ENCODE measurements around the gene CARM1. TPM values are rescaled to one million over a fixed set of nuclear protein-coding genes. Genes with fewer than 3 reads are reported as not detected.
"Not testable (repeated sequence)": the region's sequence is repeated elsewhere in the genome, so short reads cannot be mapped to it uniquely, and the experiment has no call there.

CARM1 gene
- polyA plus RNA-seq (ENCODE audit: insufficient read length), result 43.5 TPM
- long read RNA-seq, donor 1, transcript CARM1-202 (15 exons, 2,722 nt), result minor isoform, 5 of 11 reads
- long read RNA-seq, donor 1, transcript CARM1-201 (16 exons, 3,330 nt), result major isoform, 6 of 11 reads
- long read RNA-seq, donor 1, partial matches to known transcripts, result 0 of 11 reads
- long read RNA-seq, donor 1, other reads (novel, unspliced or antisense), result 0 of 11 reads
- long read RNA-seq, donor 2, transcript CARM1-202 (15 exons, 2,722 nt), result major isoform, 7 of 21 reads
- long read RNA-seq, donor 2, partial matches to known transcripts, result 6 of 21 reads
- long read RNA-seq, donor 2, other reads (novel, unspliced or antisense), result 5 of 21 reads
- long read RNA-seq, donor 3, partial matches to known transcripts, result 0 of 4 reads
- long read RNA-seq, donor 3, other reads (novel, unspliced or antisense), result 0 of 4 reads
- long read RNA-seq, donor 4, result 0 reads
- long read RNA-seq, donor 5, transcript CARM1-202 (15 exons, 2,722 nt), result major isoform, 8 of 9 reads
- long read RNA-seq, donor 5, partial matches to known transcripts, result 0 of 9 reads
- long read RNA-seq, donor 5, other reads (novel, unspliced or antisense), result 0 of 9 reads
- long read RNA-seq, donor 6, transcript CARM1-202 (15 exons, 2,722 nt), result major isoform, 8 of 19 reads
- long read RNA-seq, donor 6, transcript CARM1-201 (16 exons, 3,330 nt), result minor isoform, 6 of 19 reads
- long read RNA-seq, donor 6, partial matches to known transcripts, result 5 of 19 reads
- long read RNA-seq, donor 6, other reads (novel, unspliced or antisense), result 0 of 19 reads
- long read RNA-seq, donor 7, transcript CARM1-202 (15 exons, 2,722 nt), result major isoform, 11 of 39 reads
- long read RNA-seq, donor 7, partial matches to known transcripts, result 6 of 39 reads
- long read RNA-seq, donor 7, other reads (novel, unspliced or antisense), result 20 of 39 reads
- long read RNA-seq, donor 8, partial matches to known transcripts, result 0 of 3 reads
- long read RNA-seq, donor 8, other reads (novel, unspliced or antisense), result 0 of 3 reads

- peak; percentile 98 for DNase-seq
These were observed at the start of gene CARM1 for GRCh38 chr19:10870955-10871603. Gene CARM1, plus strand, starts transcription at chr19:10871553. Its CDS starts 150 bp downstream, at chr19:10871703.

DNA sequence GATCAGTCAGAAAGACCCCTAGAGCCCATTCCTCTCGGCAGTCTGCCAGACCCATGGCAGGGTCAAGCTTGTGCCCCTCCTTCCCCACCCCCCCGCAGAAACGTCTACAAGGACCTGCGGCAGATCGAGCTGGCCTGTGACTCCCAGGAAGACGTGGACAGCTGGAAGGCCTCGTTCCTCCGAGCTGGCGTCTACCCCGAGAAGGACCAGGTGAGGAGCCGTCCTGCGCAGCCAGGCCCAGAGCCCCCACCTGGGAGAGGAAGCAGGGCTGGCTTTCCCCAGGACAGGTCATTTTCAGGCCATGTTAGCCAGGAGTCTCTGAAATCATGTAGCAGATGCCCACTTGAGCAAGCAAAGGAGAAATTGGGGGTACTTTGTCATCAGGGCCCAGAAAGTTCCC lies 47.7 kb upstream of the CARM1 start:
- DNase-seq, result no peak

DNA sequence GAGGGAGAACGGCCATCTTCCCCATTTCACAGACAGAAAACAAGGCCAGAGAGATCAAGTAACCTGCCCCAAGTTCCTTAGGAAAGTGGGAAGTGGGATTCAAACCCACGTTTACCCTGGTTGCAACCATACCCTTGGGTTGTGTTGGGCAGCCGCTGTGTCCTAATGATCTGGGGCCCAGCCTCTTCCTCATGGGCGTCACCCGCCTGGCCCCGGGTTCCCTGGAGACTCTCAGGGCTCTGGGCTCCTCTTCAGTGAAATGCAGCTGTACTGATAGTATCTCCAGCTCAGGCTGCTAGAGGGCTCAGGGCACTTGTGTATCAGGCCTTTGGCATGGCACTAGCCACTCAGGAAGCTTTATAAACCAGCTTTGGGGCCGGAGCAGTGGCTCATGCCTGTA lies 45.1 kb upstream of the CARM1 start:
- DNase-seq, result no peak

DNA sequence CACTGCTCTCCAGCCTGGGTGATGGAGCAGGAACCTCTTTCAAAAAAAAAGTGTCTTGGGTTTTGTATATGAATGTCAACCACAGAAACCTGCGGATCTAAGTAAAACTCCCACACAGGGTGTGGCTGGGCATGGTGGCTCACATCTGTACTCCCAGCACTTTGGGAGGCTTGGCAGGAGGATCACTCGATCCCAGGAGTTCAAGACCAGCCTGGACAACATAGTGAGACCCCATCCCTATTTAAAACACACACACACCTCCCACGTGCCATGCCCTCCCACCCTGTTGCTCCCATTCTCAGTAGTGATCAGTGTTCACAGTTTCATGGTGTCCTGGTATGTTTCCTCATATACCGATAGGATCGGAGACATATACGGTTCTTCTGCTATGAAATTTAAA lies 44.5 kb upstream of the CARM1 start:
- no peak for DNase-seq

DNA sequence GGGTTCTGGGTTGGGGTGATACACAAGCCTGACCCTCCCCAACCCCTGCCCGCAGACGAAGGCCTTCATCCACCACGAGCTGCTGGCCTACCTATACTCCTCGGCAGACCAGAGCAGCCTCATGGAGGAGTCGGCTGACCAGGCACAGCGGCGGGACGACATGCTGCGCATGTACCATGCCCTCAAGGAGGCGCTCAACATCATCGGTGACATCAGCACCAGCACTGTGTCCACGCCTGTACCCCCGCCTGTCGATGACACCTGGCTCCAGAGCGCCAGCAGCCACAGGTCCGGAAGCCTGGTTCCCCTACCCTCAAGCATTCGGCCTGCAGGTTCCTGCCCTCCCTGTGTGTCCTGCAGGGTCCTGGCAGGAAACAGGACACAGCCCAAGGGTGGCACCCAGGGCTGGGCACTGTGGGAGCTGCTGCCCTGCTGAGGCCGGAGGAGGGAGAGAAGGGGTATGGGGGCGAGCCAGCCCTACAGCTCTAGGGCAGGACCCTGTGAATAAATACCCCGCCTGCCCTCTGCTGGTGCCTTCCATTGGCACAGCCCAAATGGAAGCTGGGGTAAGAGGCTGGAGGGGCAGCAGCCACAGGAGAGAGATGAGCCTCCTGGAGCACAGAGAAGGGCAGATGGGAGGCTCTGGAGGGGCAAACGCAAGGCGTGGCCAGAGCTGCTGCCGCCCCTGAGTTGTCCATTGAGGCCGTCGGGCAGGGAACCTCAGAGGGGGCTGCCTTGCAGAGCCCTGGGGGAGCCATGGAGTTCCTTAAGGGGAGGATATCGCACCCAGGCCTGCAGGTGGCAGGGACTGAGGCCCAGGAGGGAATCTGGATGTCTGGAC lies 42.2 kb upstream of the CARM1 start:
- DNase-seq, result no peak

- no peak for DNase-seq
These were observed 41.4 kb upstream of the CARM1 start for GRCh38 chr19:10829967-10830366.

GRCh38 chr19:10830370-10830769 lies 41.0 kb upstream of the CARM1 start:
- no peak for DNase-seq

GRCh38 chr19:10830931-10831779 lies 40.2 kb upstream of the CARM1 start:
- no peak for DNase-seq

DNA sequence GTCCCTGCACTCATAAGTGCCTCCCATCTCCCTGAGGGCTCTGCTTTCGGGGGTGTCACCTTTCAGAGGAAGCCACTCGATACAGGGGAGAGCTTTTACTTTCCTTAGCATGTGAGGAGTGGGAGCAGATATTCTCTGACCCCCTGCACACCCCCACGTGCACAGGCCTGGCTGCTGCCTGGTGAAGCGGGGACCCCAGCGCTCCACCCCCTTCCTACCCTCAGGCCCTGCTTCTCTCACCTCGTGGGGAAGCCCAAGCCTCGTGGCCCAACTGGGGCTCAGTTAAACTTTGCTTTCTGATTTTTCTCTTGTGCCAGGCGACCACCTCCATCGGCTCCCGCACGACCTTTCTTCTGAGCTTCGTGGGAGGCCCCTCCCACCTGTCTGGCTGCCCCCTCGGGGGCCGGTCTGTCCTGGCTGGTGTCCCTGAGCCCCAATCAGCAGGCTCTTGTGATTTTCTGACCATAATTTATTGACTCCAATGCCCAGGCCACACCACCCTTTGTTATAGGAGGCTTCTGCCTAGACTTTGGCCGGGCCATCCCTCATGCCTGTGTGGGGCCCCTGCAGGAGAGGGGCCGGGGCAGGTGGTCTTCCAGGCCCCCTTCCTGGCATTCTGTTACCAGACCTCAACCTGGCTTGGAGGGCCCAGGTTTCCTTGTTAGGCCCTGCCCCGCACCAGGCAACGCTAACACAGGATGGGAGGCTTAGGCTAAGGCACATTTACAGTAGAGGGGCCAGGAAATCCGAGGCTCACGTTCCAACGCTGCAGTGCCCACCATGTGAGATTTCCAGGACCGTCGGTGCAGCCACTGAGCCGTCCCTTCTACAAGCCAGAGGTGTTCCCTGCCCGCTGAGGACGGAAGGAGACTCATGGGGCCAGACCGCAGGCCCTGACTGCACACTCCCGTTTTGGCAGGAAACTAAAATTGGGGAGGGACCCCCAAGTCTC lies 39.1 kb upstream of the CARM1 start:
- DNase-seq, result no peak

- DNase-seq, result no peak
These were observed 38.4 kb upstream of the CARM1 start for GRCh38 chr19:10832939-10833296.

DNA sequence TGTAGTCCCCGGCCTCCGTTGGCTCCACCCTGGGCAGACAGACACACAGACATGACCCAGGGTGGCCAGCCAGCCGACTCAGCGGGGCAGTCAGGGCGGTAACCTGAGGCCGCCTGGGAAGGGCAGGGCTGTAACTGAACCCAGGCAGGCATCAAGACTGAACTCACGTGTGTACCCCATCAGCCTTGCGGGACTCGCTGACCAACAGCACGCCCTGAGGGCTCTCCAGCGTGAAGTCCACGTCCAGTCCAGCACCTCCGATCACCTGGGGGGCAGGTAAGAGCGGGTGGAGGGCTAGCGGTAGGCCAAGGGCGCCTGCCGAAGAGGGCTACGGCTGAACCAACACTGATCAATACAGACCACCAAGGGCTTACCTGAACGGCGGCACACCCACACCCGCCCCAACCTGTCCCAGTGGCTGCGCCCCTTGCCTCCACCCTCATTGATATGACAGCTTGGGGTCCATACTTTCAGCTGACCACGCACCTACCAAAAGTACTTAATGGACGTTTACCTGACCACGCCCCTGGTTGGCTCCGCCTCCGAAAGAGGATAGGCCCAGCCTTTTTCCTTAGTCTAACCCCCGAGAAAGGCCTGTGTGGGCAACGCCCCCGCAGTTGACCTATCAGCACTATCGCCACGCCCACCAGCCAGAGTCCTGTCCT lies 36.1 kb upstream of the CARM1 start:
- DNase-seq, result no peak

DNA sequence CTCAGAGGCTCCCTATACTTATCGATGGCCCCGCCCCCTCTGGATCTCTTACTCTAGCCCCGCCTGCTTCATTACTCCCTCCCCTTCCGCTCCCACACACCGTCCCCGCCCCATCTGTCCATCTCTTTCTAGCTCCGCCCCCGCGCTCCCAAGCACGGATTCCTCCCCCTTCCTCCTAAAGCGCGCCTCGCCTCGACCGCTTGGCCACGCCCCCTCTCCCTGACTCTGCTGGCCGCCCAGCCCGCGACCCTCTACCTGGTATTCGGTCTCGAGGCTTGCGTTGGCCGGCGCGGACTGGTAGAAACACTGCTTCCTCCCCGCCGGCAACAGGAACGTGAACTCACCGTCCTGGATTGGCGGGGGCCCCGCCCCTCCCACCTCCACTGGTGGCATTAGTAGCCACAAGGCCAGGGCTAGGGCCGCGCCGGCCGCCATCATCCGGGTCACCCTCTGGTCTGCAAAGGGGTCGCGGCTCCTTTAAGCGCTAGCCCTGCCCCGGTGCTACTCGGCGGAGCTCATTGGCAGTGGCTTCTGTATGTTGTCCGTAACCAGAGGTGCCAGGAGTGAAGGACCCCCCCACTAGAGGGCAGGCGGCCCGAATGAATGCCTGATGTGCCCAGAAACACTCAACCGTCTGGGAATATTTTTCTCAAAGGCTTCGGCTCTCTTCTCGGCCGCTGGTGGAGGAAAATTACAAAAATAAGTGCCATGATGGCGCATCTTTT lies 35.4 kb upstream of the CARM1 start, which contains the start of gene TMED1:
TSS of gene TMED1 (minus strand) at position 459 of the 725 bp plus-strand sequence. CDS start at position 438, 21 bp downstream.
- peak; percentile 99 for DNase-seq

DNA sequence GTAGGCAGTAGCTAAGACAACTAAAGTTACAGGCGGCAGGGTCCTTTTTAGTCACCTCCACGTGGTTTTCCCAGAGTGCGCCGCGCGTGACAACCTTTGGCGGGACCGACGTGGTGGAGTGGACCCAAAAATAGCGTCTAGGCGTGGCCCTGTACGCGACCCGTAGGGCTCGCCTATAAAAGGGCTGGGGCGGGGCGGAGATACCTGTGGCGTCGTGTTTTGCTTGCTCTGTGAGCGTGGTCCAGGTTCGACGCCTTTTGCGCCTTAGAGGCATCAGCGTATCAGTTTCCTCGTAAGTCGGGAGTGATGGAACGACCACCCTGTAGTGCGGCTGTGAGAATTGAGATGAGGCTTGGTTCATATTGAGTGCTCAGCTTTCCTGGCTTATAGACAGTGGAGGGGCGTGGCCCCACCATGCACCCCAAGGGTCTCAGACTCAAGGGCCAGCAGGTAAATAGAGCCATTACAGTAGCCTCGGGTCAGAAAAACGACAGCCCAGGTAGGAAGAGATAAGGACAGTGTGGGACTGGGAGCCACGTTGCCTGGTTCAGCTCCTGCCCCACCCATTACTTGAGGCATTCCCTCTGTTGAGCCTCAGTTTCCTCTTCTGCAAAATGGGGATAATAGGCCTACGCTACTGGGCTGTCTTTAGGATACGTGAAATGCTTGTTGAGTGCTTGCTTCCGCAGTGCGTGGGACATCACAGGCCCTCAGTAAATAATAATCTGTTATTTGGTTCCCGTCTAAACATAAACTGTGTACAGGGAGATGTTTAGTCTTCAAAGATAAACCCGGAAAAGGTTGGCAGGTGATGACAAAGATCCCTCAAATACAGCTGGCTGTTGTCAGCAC lies 34.6 kb upstream of the CARM1 start:
- DNase-seq, result no peak

DNA sequence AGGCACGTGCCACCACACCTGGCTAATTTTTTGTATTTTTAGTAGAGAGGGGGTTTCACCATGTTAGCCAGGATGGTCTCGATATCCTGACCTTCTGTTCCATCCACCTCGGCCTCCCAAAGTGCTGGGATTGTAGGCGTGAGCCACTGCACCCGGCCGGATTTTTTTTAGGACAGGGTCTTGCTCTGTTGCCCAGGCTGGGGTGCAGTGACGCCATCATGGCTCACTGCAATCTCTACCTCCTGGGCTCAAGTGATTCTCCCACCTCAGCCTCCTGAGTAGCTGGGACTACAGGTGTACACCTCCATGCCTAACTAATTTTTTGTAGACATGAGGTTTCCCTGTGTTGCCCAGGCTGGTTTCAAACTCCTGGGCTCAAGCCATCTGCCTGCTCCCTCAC lies 33.7 kb upstream of the CARM1 start:
- not testable (repeated sequence) for DNase-seq

GRCh38 chr19:10838377-10838776 lies 33.0 kb upstream of the CARM1 start:
- DNase-seq, result no peak

- DNase-seq, result no peak
These were observed 32.0 kb upstream of the CARM1 start for GRCh38 chr19:10839114-10840050.

Data from left kidney (tissue), 8 donors.